HG03066 (cell line): Measurements from ENCODE around the gene TRPM7.
"Not testable (repeated sequence)": the region's sequence is repeated elsewhere in the genome, so short reads cannot be mapped to it uniquely, and the experiment has no call there.

Source experiments
- ATAC-seq: cut with Tn5 transposase; IDR thresholded peaks from one replicate; pipeline ENCODE4 v1.9.1; 2021; ENCODE audit warnings: low read depth; ENCODE audit not compliant: unreplicated experiment

The TRPM7 gene, protein sequence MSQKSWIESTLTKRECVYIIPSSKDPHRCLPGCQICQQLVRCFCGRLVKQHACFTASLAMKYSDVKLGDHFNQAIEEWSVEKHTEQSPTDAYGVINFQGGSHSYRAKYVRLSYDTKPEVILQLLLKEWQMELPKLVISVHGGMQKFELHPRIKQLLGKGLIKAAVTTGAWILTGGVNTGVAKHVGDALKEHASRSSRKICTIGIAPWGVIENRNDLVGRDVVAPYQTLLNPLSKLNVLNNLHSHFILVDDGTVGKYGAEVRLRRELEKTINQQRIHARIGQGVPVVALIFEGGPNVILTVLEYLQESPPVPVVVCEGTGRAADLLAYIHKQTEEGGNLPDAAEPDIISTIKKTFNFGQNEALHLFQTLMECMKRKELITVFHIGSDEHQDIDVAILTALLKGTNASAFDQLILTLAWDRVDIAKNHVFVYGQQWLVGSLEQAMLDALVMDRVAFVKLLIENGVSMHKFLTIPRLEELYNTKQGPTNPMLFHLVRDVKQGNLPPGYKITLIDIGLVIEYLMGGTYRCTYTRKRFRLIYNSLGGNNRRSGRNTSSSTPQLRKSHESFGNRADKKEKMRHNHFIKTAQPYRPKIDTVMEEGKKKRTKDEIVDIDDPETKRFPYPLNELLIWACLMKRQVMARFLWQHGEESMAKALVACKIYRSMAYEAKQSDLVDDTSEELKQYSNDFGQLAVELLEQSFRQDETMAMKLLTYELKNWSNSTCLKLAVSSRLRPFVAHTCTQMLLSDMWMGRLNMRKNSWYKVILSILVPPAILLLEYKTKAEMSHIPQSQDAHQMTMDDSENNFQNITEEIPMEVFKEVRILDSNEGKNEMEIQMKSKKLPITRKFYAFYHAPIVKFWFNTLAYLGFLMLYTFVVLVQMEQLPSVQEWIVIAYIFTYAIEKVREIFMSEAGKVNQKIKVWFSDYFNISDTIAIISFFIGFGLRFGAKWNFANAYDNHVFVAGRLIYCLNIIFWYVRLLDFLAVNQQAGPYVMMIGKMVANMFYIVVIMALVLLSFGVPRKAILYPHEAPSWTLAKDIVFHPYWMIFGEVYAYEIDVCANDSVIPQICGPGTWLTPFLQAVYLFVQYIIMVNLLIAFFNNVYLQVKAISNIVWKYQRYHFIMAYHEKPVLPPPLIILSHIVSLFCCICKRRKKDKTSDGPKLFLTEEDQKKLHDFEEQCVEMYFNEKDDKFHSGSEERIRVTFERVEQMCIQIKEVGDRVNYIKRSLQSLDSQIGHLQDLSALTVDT (N-terminal part only)

DNA sequence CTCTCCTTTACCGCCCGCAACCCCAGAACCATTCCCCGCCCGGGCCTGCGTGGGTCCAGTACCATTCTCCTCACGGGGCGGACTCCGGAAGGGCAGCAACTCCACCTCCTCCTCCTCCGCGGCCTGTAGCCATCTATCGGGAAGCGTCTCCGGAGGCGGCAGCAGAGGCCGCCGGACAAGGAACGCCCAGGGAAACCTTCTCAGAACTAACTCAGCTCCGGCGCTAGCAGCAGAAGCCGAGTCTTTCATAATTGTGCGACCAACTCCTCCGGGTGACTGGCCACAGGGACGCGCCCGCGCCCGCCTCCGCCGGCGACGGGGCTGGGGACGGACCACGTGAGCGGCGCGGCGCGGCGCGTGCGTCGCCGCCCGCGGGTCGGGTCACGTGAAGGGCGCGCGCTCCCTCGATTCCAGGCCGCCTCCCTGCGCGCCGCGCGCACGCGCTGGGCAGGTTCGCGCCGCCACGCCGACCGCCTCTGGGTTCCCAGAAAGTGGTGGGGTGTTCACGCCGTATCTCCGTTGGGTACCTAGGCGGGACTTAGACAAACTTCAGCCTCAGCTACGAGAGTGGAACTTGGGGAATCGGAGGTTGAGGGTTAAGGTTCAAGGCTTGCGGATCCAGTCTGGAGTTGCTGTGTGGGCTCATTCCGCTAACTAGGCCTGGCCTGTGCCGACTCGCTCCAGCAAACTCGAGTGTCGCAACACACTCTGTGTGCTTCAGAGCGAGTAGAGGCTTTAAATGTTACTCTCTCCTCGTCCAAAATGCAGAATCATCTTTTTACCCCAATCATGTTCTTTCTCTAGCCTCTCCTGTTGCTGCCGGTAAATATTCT lies at the start of gene TRPM7:
Gene TRPM7, minus strand, starts transcription at position 329 of the 833 bp plus-strand sequence. Its CDS starts 264 bp downstream, at position 65.
- ATAC-seq = peak; percentile 76

DNA sequence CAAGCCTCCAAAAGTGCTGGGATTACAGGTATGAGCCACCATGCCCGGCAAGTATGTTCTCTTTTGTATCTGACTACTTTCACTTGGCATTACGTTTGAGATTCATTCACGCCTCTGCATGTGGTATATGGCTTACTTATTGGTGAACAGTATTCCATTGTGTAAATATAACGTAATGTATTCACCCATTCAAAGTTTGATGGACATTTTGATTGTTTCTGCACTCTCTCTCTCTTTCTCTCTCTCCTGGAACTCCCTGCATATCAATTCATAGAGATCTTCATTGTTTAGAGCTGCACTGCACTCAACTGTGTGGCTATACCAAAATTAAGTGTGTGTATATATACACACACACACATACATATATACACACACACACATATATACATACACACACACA lies 48.6 kb upstream of the TRPM7 start:
- no peak for ATAC-seq

DNA sequence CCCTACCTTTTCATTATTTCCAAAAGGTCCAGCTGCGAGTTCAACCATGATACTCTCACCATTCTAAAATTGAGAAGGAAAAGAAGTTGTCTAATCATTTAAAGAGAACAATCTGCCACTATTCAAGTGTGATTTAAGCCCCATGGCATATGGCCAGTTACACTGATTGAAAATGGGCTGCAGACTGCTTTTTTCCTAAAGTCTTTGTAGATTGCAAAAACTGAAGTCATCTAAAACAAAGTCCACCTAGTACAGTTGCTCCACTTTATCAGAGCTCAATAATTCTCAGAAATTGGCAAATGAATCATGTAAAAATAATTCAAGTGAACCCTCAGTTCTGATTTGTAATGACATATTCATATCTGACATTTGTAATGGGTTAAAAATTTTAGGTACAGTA lies 39.7 kb upstream of the TRPM7 start:
- no peak for ATAC-seq

DNA sequence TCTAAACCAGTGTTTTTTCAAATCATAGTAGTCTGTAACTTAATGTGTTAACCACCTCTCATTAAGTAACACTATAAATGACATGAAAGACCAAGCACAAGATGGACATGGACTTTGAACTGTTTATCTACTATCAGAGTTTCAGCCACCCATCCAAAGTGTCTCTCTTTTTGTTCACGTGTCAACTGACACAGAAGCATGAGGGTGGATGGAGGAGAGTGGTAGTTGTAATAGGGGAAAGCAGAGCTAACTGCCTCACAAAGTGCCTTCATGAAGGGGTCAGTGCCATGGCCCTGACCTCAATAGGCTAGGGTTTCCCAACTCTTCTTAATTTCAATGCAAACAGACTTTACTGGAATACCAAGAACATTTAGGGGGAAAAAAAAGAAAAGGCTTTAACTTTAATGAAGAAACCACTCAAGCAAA lies 32.1 kb upstream of the TRPM7 start:
- ATAC-seq = no peak

DNA sequence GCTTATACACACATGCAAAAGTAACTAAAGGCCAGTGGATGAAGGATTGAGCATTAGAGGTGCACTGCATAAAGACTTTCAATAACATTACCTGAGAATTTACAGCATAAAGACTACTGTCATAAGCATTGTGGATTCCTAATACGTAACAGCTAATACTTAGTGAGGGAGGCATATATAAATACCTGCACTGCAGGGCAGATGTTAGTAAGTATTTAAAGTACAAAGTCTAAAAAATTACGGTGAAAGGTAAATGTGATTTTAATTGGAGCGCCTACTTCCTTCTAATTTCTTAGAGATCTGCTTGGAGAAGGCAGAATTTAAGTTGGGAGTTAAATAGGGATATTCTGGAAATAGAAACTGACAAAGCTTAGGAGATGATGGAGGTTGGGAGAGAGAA lies 25.4 kb upstream of the TRPM7 start:
- no peak for ATAC-seq

DNA sequence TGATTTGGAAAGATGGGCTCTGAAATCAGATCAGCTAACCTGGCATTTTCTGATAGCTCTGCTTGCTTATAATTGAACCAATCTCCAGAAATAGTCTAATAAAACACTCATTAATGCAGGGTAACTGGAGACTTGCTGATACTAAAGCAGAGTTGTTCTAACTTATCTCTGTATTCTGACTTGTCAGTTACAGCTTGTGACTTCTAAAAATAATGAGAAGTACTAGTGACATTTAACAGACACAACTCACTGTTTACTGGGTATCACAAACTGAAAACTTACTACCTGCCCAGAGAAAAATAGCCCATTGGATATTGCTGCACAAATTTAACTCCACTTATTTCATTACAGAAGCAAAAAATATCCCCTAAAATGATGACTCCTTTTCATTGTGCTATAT lies 24.0 kb upstream of the TRPM7 start:
- ATAC-seq = no peak

DNA sequence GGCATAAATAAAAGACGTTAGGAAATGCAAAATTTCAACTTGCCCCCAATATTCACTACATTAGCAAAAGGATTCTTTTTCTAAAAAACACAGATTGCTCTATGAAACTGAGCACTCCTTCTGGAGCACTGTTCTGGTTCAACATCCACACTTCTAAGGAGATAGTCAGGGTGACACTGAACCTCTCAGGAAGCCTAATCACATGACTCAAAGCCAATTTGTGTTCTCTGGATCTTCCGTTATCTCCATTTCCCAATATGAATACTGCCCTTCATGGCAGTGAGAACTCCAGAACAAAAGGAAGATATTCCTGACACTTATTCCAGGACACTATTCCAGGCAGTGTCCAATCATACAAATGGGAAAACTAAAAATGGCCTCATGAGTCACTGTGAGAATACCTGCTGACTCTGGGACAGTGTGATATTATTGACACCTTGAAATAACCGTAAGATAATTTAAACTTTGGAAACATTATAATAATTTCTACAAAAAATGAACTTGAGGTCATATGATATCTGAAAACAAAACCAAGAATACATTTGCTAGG lies 21.4 kb upstream of the TRPM7 start:
- no peak for ATAC-seq

DNA sequence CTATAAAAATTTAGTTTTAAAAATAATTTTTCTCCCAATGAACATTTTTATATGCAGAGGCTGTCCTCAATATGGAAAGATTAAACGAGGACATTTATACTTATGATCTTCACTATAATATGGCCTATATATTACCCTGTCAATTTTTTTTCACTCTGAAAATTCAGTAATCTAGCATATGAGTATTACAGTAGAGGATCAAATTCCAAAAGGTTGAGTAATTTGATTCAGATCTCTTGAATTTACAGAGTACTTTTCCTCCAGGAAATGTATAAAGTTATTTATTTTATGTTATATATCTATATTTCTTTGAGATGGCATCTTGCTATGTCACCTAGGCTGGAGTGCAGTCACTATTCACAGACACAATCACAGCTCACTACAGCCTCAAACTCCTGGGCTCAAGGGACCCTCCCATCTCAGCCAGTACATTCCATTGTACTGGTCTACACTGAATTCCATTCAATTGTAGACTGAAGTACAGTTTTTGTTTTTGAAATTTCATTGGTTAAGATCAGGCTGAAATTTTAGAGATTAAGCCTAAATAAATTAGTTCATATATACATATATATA lies 16.3 kb upstream of the TRPM7 start:
- ATAC-seq = no peak

DNA sequence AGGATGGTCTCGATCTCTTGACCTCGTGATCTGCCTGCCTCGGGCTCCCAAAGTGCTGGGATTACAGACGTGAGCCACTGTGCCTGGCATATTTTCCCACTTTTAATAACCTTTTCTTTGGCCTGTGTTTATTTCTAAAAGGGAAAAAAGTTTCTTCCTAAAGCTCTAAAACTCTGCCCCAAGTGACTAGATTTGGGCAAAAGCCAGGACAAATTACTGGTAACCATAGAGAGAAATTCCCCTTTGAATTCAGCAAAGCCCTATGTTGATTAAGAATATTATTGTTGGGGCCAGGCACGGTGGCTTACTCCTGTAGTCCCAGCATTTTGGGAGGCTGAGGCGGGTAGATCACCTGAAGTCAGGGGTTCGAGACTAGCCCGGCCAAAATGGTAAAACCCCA lies 11.5 kb upstream of the TRPM7 start:
- ATAC-seq = no peak

DNA sequence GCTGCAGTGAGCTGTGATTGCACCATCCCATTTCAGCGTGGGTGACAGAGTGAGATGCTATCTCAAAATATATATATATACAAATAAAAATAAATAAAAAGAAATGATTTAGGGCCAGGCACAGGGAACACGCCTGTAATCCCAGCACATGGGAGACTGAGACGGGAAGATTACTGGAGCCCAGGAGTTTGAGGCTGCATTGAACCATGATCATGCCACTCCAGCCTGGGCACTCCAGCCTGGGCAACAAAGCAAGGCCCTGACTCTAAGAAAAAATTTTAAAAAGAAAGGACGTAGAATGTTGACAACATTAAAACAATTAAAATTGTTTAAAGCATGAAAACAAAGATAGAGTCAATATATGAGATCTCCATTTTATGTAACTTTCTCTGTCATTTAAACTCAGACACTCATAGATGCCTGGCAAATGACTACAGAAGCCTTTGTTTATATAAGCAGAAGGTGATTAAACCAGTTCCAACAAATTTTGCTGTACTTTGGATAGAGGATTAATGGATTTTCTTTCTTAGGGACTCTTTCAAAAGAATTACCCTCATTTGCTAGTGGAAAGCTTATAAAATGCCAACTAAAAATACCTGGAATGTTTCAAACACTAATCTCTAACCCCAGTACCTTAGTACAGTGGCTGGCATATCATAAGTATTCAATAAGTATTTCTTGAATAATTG lies 10.7 kb upstream of the TRPM7 start:
- ATAC-seq = no peak

DNA sequence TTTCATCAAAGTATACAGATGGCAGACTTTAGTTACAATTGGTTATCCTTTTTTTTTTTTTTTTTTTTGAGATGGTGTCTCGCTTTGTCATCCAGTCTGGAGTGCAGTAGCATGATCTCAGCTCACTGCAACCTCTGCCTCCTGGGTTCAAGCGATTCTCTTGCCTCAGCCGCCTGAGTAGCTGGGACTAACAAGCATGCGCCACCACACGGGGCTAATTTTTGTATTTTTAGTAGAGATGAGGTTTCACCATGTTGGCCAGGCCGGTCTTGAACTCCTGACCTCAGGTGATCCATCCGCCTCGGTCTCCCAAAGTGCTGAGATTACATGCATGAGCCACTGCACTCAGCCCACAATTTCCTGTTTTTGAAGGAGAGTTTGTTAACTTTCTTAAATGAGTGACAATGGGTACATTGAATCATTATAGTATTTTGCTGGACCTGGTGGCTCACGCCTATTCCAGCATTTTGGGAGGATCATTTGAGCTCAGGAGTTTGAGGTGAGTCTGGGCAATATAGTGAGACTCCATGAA lies 8.1 kb upstream of the TRPM7 start:
- not testable (repeated sequence) for ATAC-seq

DNA sequence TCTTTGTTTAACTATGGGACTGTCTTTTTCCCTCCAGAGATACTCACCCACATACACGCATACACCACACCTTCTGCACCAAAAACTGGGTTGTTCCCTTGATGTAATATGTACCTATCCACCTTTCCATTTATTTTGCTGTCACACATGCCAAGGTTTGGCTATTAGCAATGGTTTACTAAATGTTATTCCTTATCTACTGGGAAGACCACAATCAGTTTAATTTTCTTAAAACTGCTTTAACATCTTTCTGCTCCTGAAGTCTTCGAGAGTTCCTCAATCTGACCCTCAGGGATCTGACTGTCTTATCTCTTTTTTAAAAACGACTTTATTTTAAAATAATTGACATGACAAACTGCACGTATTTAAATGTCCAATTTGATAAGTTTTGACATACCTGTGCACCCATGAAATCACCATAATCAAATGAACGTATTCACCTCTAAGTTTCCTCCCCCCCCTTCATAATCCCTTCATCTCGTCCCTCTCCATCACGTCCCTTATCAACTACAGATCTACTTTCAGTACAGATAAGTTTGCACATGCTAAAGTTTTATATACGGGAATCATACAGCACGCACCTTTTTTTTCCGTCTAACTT lies 805 bp upstream of the TRPM7 start:
- ATAC-seq = peak; percentile 3

DNA sequence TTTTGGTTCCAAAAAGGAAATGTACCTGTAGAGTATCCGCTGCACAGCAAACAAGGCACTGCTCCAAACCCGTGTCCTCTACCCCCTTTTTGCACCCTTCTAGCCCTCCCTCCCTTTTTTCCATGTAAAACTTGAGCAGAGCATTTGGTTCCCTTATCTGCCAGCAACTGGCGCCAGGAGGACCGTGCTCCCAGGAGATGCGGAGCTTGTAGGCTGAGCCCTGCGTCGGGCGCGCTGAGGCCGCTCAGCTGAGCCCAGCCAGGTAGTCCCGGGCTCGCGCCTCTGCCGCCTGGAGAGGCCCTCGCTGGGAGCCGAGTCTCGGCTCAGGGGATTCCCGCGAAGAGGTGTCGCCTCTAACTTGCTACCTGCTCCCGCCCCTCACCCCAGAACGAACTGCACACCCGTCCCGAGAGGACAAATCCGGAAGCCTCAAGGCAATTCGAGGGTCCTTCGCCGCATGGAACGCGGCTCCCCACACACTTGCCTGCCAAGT lies 575 bp downstream of the TRPM7 start:
- peak; percentile 49 for ATAC-seq

DNA sequence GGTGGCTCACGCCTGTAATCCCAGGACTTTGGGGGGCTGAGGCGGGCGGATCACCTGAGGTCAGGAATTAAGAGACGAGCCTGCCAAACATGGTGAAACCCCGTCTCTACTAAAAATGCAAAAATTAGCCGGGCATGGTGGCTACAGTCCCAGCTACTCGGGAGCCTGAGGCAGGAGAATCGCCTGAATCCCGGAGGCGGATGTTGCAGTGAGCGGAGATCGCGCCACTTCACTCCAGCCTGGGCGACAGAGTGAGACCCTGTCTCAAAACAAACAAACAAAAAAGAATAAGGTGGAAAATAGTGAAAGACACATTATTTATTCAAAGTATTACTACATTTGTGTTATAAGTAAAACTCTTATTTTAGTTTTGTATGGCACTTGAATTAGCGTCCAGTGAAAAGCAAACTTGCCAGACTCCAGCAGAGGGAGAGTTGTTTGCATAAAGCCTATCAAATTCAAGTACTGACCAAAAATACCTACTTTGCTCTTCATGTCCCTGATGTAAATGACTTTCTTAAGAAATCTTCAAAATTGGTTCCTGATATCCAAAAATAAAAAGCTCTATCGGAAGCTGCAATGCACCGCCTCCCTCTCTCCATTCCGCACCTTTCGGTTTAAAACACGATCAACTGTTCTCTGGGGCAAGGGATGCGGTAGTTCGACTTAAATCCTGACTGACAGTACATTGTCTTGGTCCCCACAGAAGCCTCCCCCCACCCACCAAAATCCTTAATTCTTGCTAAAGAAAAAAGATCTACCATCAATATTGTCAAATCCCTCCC lies 1.2 kb downstream of the TRPM7 start:
- ATAC-seq = no peak

DNA sequence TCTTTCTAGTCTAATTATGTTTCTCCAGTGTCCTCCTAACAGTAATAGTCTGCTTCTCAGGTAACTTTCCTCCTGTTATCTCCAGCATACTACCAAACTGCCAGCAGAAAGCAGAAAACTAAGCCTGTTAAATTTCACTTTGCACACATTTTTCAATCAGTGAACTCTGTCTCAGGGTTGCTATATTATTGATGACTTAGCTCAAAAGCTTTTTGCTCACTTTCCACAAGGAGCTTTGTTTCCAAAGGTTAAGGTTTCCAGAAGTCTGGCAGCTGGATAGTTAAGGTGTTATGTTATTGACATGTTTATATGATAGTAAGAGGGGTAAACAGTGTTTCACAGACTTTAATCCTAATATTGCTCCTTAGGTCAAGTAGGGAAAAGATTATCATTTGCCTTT lies 5.1 kb downstream of the TRPM7 start:
- no peak for ATAC-seq

DNA sequence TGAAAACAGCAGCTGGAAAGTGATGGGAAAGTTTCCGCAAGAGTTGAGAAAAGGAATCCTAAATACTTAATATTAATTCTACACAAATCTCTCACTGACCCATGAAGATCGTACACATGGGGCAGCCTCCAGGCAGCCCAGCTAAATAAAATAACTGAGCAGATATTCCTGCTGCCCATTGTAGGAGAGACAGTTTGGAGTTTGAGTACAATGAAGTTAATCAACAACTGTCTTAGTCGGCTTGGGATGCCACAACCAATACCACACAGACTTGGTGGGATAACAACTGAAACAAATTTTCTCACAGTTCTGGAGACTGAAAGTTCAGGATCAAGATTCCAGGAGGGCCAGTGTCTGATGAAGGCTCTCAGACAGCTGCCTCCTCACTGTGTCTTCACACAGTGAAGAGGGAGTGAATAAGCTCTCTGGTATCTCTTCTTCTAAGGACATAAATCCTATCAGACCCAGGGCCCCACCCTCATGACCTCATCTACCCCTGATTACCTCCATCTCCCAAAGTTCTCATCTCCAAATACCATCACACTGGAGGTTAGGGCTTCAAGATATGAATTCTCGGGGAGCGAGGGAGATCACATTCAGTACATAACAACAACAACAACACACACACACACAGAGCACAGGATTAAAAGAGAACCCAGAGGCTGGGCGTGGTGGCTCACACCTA lies 9.7 kb downstream of the TRPM7 start:
- ATAC-seq = no peak
